Stomach (tissue), 9 donors: ENCODE measurements around the gene KCNJ12. TPM values are rescaled to one million over a fixed set of nuclear protein-coding genes. Genes with fewer than 3 reads are reported as not detected.
"Not testable (repeated sequence)": the region's sequence is repeated elsewhere in the genome, so short reads cannot be mapped to it uniquely, and the experiment has no call there.

Experiments used
- DNase-seq, 2 donors: peaks; one replicate each; pipeline versions ENCODE4 v3.0.0 to v3.0.0-alpha.2; 2013 to 2019
- H3K27ac ChIP-seq, 5 donors: fragments of 200-600 bp in 4 of 5; sonication (generic) in 4 of 5; one replicate each; pipeline ENCODE4 v1.5.1; 2013 to 2019; ENCODE audit warnings: mild to moderate bottlenecking in 1 of 5, moderate library complexity in 1 of 5
- H3K27me3 ChIP-seq, 3 donors: fragments of 200-600 bp; sonication (generic); one replicate each; pipeline ENCODE4 v1.5.1; 2017 to 2019; ENCODE audit warnings: mixed run types in 1 of 3
- H3K36me3 ChIP-seq, 4 donors: fragments of 200-600 bp; sonication (generic); 1 replicate in 3 of 4; 2 replicates in 1 of 4; pipeline ENCODE4 v1.5.1; 2016 to 2019
- H3K4me1 ChIP-seq, 4 donors: fragments of 200-600 bp; sonication (generic); one replicate each; pipeline ENCODE4 v1.5.1; 2016 to 2019
- H3K4me3 ChIP-seq, 4 donors: fragments of 200-600 bp; sonication (generic) in 3 of 4; one replicate each; pipeline ENCODE4 v1.5.1; 2016 to 2019; ENCODE audit warnings: mild to moderate bottlenecking in 1 of 4
- H3K9me3 ChIP-seq, 4 donors: fragments of 200-600 bp; sonication (generic); one replicate each; pipeline ENCODE4 v1.5.1; 2016 to 2019
- CTCF ChIP-seq, 7 experiments: fragments of 450-650 bp in 4 of 7; fragments of 200-600 bp in 3 of 7; sonication (generic) in 3 of 7; IDR thresholded peaks; one replicate each; pipeline ENCODE4 v1.5.1; 2016 to 2019; ENCODE audit warnings: antibody characterized with exemption in 7 of 7, control low read depth in 2 of 7, mild to moderate bottlenecking in 1 of 7
- EP300 ChIP-seq: sonication (generic); formaldehyde crosslinking; IDR thresholded peaks from one replicate; pipeline ENCODE4 v1.6.1; 2017; ENCODE audit warnings: antibody characterized with exemption
- POLR2A ChIP-seq, 4 donors: fragments of 450-650 bp; IDR thresholded peaks; one replicate each; pipeline ENCODE4 v1.6.1; 2016; ENCODE audit warnings: antibody characterized with exemption in 4 of 4, control low read depth in 2 of 4, mild to moderate bottlenecking in 1 of 4, moderate library complexity in 1 of 4
- POLR2AphosphoS5 ChIP-seq, 3 donors: sonication (generic); formaldehyde crosslinking; IDR thresholded peaks; one replicate each; pipeline ENCODE4 v1.6.1; 2016; ENCODE audit warnings: antibody characterized with exemption in 3 of 3
- WGBS, 5 donors: extraction: QIAGEN DNeasy Blood & Tissue Kit in 3 of 5; methylation state at CpG; one replicate each; pipeline versions ENCODE4 v1.1.5 to v1.1.7; 2013 to 2018; 5-methylcytosine and 5-hydroxymethylcytosine counted together
- intact Hi-C: fragments of 100-400 bp; cut with DNase I; formaldehyde crosslinking; loops from one replicate; pipeline ENCODE4 v1.15.1; 2023; ENCODE audit warnings: low total_unique reads
- polyA plus RNA-seq, 3 donors: library from polyadenylated mRNA; stranded (reverse); fragments of 200-250 nt; gene quantifications; one replicate each; pipeline ENCODE4 v1.2.3, GENCODE V29; 2013
- total RNA-seq, 5 donors: library from RNA; depleted of rRNA; stranded (reverse); fragments of >200 nt; gene quantifications; one replicate each; pipeline versions ENCODE4 v1.1.0 to v1.2.3, GENCODE V29; 2014 to 2016
- donor health status: healthy with polysubstance abuse.
- donor health status: Bipolar disorder and iron deficiency.
- donor health status: healthy.

The KCNJ12 gene
- total and polyA plus RNA-seq, 8 donors = under 0.01 to 10.5 (median 1.8) TPM; not detected in 1

DNA sequence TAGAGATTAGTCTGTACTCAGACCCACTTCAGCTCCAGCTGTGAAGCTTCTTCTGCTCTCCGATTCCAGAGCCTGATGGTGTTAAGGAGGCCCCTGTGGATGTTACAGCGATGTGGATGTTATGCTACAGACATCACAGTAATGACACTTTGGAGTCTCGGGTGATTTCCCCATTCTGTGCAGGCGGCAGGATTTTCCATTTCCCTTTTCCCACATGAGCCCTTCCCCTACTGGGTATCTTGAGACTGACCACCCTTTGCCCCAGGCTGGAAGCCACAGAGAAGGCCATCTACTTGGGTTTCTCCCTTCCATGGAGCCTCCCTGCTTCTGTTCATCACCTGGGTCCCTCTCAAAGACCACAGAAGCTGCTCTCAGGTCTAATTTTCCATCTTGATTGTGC is 78.3 kb downstream of the KCNJ12 start:
- TF ChIP-seq CTCF (IDR thresholded peaks at IDR 0.05) (no peak), EP300 (no peak), POLR2AphosphoS5 (IDR thresholded peaks at IDR 0.05) (no peak), POLR2A (IDR thresholded peaks at IDR 0.05) (no peak)
- Histone ChIP-seq H3K9me3 (no peaks in the 10 kb centered on the region), H3K27me3 (peaks cover 0 to 16% (median 0%) of the 10 kb centered on the region in 3 donors), H3K4me3 (no peak overlapping the region), H3K36me3 (no peaks in the 10 kb centered on the region), H3K27ac (no peak overlapping the region), H3K4me1 (peaks cover 12 to 31% (median 22%) of the 10 kb centered on the region in 4 donors)
- no peak for DNase-seq
- WGBS, 5 donors = 80 to 88% (median 85%) methylated on average over 4 of the region's 4 CpGs
- intact Hi-C loops = loop anchor here (10.0 kb wide), 1 partner anchor 140 kb away; no protein-coding TSS in a partner anchor

GRCh38 chr17:21455761-21456160 is 79.6 kb downstream of the KCNJ12 start:
- TF ChIP-seq POLR2AphosphoS5 (IDR thresholded peaks at IDR 0.05) (no peak), CTCF (IDR thresholded peaks at IDR 0.05) (no peak), EP300 (no peak), POLR2A (IDR thresholded peaks at IDR 0.05) (no peak)
- H3K27me3 ChIP-seq = peaks cover 0 to 16% (median 0%) of the 10 kb centered on the region in 3 donors
- H3K27ac ChIP-seq = no peak overlapping the region
- WGBS, 5 donors = 86 to 90% (median 89%) methylated on average over 6 of the region's 6 CpGs
- H3K9me3 ChIP-seq = no peaks in the 10 kb centered on the region
- H3K4me3 ChIP-seq = no peak overlapping the region
- H3K36me3 ChIP-seq = no peaks in the 10 kb centered on the region
- no peak for DNase-seq
- peaks cover 12 to 31% (median 22%) of the 10 kb centered on the region in 4 donors for H3K4me1 ChIP-seq
- intact Hi-C loops = loop anchor here (5.0 to 10.0 kb wide), 2 partner anchors 52 to 141 kb away; no protein-coding TSS in a partner anchor

- DNase-seq, H3K9me3 ChIP-seq, H3K4me3 ChIP-seq, H3K27ac ChIP-seq, H3K36me3 ChIP-seq: not testable (repeated sequence)
- intact Hi-C loops = loop anchor here (5.0 to 10.0 kb wide), 2 partner anchors 51 to 142 kb away; no protein-coding TSS in a partner anchor
- 74 to 82% (median 80%) methylated on average over 5 of the region's 5 CpGs for WGBS, 5 donors
- Histone ChIP-seq H3K27me3 (peaks cover 0 to 16% (median 0%) of the 10 kb centered on the region in 3 donors), H3K4me1 (peaks cover 12 to 29% (median 22%) of the 10 kb centered on the region in 4 donors)
These were observed 80.3 kb downstream of the KCNJ12 start for GRCh38 chr17:21456449-21456848.

GRCh38 chr17:21457051-21458026 is 81.2 kb downstream of the KCNJ12 start:
- H3K4me1 ChIP-seq = peaks cover 8 to 21% (median 19%) of the 10 kb centered on the region in 4 donors
- no peak overlapping the region for H3K4me3 ChIP-seq
- peak overlapping the region in 1 of 5 donors; percentile 34 for H3K27ac ChIP-seq
- H3K27me3 ChIP-seq = peaks cover 0 to 18% (median 0%) of the 10 kb centered on the region in 3 donors
- intact Hi-C loops = loop anchor here (5.0 to 10.0 kb wide), 2 partner anchors 50 to 143 kb away; no protein-coding TSS in a partner anchor
- peak in 5 of 7 experiments; percentile 76 to 100 (median 94) for TF ChIP-seq CTCF (IDR thresholded peaks at IDR 0.05)
- no peak for TF ChIP-seq POLR2A (IDR thresholded peaks at IDR 0.05)
- no peak for TF ChIP-seq EP300
- peak in 1 of 3 donors; percentile 66 for TF ChIP-seq POLR2AphosphoS5 (IDR thresholded peaks at IDR 0.05)
- peak; percentile 95 for DNase-seq
- no peaks in the 10 kb centered on the region for H3K9me3 ChIP-seq
- 11 to 27% (median 13%) methylated on average over 21 to 36 of the region's 36 CpGs for WGBS, 5 donors
- no peaks in the 10 kb centered on the region for H3K36me3 ChIP-seq
